GM19455 (cell line): ENCODE results near the gene KIF3B.
"Not testable (repeated sequence)": the region's sequence is repeated elsewhere in the genome, so short reads cannot be mapped to it uniquely, and the experiment has no call there.

Experiments
- ATAC-seq: cut with Tn5 transposase; IDR thresholded peaks from one replicate; pipeline ENCODE4 v1.9.1; 2021; ENCODE audit not compliant: unreplicated experiment

KIF3B gene

DNA sequence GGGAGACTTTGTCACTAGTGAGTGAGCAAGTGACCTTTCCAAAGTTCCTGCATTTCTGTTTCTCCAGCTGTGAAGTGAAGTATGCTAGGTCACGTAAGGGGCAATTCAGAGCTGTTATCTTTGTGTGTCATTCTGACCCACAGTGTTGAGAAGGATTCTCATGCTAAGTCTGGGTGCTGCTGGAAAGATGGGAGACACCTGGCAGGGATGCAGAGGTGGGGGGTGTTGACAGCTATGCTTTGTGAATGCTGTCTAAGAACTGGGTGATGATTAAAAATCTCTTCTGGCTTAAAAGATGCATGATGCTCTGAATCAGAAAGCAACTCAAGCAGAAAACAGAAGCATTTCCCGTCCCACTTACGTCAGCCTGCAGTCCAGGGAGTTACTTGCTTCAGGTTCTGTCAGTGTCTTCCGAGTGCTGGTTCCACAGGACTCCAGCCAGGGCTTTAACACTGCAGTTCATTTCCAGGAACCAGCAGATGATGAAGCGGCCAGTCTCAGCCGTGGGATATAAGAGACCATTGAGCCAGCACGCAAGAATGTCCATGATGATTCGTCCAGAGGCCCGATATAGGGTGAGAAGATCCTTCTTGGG, 49.7 kb downstream of the KIF3B start:
- ATAC-seq, result no peak

DNA sequence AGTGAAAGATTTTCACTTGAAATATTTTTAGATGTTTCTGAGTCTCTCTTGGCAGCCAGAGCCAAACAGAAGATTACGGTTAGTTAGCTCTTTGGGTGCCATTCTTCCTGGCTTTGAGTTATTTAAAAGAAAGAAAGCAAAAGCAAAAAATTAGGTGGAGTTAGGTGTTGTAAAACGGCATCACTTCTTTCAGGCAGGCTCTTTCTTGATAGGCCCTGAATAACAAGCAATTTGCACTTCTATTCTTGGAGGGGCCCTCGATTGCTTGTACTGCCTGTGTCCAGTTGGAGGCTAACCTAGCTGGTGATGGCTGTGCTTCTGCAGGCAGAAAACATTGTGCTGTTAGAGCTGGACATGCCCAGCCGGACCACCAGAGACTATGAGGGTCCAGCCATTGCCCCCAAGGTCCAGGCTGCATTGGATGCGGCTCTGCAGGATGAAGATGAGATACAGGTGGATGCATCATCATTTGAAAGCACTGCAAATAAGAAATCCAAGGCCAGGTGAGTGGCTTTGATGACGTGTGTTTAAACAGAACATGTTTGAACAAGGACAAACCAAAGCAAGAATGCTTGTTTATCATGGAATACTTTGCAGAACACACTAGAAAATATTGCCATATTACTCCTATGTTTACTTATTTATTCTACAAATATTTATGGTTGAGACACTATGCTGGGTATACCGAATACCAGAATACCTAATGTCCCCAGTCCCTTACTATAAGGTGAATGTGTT, 52.5 kb downstream of the KIF3B start:
- no peak for ATAC-seq

DNA sequence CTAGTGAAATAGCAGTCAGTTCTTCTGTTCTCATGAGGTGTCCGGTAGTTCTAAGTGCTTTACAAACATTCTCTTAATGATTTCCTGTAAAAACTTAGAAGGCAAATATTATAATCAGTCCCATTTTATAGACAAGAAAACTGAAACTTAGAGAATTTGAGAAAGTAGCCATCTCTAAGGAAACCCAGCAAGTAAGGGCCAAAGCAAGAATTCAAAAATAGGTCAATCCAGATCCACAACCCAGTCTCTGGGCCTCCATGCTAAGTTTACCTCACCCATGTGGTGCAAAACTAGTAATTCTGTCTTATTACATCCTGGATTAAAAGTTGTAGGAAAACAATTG, 53.1 kb downstream of the KIF3B start:
- ATAC-seq, result no peak

DNA sequence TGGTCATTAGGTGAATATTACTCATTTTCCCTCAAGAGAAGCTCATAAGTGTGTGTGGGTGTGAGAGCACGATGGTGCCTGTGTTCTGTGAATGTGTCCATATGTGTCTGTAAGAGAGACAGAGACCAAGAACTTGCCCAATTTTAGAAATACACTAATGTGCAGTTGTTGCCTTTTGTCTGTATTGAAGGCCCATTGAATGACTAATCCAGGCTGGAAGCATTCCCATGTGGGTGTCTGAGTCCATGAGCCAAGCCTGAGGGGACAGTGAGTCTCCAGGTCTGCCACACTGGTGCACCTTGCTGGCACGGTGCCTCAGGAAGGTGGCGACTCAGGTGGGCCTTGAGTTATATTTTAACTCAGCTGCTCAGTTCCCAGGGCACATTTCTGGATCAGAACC, 55.2 kb downstream of the KIF3B start:
- peak; percentile 3 for ATAC-seq

DNA sequence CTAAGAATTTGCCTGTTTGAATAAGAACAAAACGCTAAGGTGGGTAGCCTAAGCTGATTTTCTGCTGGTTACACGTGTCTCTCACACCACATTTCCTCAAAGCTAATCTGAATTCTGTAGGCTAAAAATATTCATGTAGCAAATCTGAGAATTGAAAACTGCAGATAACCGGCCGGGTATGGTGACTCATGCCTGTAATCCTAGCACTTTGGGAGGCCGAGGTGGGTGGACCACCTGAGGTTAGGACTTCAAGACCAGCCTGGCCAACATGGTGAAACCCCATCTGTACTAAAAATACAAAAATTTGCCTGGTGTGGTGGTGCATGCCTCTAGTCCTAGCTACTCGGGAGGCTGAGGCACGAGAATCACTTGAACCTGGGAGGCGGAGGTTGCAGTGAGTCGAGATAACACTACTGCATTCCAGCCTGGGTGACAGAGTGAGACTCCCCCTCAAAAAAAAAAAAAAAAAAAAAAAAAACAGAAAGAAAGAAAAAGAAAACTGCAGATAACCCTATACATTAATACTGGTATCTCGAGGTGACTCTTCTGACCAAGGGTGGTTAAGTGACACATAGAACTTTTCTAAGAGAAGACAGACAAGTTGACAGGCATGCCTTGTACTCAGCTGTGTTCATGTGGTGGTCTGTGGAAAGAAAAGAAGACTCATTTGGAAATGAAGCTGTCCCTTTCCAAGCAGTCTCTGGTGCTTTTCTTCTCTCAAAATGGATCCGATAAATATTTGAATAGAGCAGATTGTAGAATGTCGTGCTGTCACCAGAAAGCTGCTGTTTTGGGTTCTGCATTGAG, 55.9 kb downstream of the KIF3B start:
- ATAC-seq, result peak; percentile 58

- ATAC-seq, result peak; percentile 34
Measured at GRCh38 chr20:32333988-32334885, 56.8 kb downstream of the KIF3B start.

DNA sequence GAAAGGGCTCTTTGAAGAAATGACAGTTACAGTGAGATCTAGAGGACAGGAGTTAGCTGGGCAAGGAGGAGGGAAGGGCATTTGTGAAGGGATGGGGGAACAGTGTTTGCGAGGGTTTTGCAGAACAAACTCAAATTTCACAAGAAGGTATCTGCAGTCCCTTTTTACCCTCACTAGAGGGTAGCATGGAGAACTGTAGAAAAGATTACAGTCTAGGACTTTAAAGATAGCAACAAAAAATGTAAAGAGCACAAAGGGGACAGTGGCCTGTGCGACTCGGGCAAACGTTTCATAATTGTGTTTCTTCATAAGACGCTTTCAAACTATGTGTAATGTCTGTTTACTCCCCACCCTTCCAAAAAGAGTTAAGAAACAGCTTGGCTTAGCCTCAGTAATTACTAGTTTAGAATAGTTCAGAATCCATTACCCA, 59.5 kb downstream of the KIF3B start:
- ATAC-seq, result no peak

- no peak for ATAC-seq
Measured at GRCh38 chr20:32337937-32338661, 60.6 kb downstream of the KIF3B start.

GRCh38 chr20:32338665-32339064, 61.2 kb downstream of the KIF3B start:
- ATAC-seq, result no peak

GRCh38 chr20:32339116-32339515, 61.7 kb downstream of the KIF3B start:
- ATAC-seq, result no peak

DNA sequence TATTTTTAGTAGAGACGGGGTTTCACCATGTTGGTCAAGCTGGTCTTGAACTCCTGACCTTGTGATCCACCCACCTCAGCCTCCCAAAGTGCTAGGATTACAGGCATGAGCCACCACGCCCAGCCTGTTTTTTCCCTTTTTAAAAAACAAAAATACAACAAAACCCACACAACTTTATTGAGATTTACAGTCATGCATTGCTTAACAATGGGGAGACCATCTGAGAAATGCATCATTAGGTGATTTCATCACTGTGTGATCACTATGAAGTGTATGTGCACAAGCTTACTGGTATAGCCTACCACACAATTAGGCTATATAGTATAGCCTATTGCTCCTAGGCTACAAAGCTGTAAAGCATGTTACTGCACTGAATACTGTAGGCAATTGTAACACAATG, 63.6 kb downstream of the KIF3B start:
- not testable (repeated sequence) for ATAC-seq

GRCh38 chr20:32343439-32343838, 66.0 kb downstream of the KIF3B start:
- no peak for ATAC-seq

- no peak for ATAC-seq
Measured at GRCh38 chr20:32344835-32345506, 67.5 kb downstream of the KIF3B start.

DNA sequence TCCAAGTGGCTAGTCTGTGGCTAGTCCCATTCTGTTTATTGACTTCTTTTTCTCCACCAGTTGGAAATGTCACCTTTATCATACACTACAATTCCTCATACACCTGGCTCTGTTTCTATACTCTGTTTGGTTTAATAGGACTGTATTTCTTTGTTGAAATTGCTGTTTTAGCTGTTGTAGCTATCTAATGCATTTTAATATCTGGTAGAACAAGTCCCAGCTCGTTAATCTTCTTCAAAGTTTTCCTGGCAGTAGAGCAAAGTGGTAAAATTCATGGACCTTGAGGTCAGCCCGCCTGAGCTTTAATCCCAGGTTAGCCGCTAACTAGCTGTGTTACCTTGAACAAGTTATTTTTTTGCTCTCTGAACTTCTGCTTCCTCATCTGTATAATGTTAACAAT, 70.8 kb downstream of the KIF3B start:
- ATAC-seq, result no peak

GRCh38 chr20:32350421-32350820, 73.0 kb downstream of the KIF3B start:
- ATAC-seq, result no peak

DNA sequence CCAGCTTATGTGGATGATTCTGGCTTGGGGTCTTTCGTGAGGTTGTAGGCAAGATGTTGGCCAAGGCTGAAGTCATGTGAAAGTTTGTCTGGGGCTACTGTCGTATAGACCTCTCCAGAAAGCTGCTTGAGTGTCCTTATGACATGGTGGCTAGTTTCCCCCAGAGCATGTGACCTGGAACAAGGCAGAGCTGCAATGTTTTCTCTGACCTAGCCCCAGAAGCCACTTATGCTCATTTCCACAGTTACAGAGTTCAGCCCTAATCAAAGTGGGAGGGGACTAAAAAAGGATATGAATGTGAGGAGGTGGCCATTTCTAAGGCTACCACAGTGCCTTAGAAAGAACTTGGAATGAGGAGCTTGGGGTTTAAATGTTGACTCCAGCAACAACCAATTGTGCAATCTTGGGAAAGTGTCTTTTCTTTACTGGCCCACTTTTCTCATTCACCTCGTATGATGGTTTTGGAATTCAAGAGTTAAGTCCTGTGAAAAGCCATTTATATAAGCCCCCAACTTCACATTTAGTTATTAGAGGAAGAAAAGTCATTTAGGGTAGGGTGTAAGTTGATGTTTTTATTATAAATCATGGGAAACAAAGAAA, 74.8 kb downstream of the KIF3B start:
- no peak for ATAC-seq

DNA sequence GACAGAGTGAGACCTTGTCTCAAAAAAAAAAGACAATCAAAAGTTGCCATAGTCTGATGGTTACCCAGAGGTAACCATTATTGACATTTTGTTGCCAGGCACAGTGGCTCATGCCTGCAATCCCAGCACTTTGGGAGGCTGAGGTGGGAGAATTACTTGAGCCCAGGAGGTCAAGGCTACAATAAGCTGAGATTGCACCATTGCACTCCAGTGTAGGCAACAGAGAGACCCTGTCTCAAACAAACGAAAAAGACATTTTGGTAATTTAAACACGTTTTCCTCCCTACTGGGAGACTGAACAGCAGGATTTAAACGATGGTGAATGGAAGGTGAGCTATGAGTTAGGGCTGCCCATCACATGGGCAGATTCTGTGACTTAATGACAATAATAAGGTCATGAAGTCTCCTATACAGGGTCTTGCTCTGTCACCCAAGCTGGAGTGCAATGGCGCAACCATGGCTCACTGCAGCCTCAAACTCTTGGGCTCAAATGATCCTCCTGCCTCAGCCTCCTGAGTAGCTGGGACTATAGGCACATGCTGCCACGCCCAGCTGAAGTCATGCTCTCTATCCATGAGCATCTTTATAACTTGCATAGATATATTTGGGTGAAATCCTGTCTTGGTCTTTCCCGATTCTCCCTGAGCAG, 76.5 kb downstream of the KIF3B start:
- no peak for ATAC-seq

DNA sequence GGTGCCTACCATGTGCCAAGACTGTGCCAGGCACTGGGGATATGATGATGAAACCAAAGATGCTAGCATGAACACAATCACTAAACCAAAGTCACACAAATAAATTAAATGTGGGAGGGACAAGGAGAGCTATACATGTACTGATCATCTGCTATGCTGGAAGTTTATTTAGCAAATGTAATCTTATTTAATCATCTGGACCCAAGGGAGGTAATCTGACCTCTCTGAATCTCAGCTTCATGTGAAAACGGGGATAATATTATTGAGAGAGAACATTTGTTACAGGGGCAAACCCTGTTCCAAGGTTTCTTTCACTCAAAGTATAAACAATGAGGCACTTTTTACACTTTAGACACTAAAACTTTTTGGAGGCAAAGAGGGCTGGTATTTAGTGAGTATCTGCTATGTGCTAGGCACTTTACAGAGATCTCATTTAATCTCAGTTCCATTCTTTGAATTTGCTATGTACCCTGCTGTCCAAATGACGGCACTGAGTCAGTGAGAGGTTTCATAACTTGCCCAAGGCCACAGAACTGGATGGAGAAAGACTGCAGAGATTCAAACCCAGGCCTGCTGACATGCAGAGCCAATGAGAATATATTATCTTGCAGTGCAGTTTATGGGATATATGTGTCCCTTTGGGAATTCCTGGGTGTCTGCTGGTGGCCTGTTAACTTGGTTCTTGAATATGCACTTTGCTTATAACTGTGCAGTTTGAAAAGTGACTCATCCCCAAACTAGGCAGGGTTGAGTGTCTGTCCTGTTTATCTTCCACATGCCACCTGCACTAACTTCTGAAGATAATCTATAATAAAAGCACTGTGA, 77.4 kb downstream of the KIF3B start:
- ATAC-seq, result no peak
